K562 (cell line): ENCODE data around the gene DEGS2. TPM values are rescaled to one million over a fixed set of nuclear protein-coding genes. Genes with fewer than 3 reads are reported as not detected.

Experiments
- ATAC-seq: fragments of 200-7000 bp; cut with Tn5 transposase; 3 replicates; pipeline ENCODE4 v1.9.1; 2020; ENCODE audit warnings: moderate library complexity
- BruUV-seq: library from RNA; stranded (reverse); fragments of 400-500 nt; replicated peaks from 2 replicates; lab custom pipeline; 2021; lab: Mats Ljungman, UMichigan
- CTCF ChIA-PET: fragments of 300-600 bp; formaldehyde crosslinking; extraction: SDS; loops from one replicate; lab custom pipeline; 2021; ENCODE audit warnings: low intra/inter-chr PET ratio; lab: Yijun Ruan, JAX
- POLR2A ChIA-PET: fragments of 300-600, 350-650 bp; sonication (Branson Sonifier 250); formaldehyde crosslinking; extraction: SDS; loops from one replicate; lab custom pipeline; 2021; ENCODE audit warnings: antibody characterized with exemption, inconsistent platforms; lab: Yijun Ruan, JAX
- DNase-seq, 4 experiments: peaks; one replicate each; pipeline versions ENCODE4 v3.0.0 to v3.0.0-alpha.2; 2011 to 2018; ENCODE audit warnings: low spot score in 3 of 4, mixed read lengths in 3 of 4; ENCODE audit errors: extremely low read depth in 1 of 4
- FAIRE-seq: peaks from 2 replicates; lab custom pipeline; 2011; peaks lifted over from hg19 to GRCh38; lab: Jason Lieb, UNC
- H2AFZ ChIP-seq: 2 replicates; pipeline ENCODE4 v1.6.0; 2011; ENCODE audit warnings: low read depth, low read length, control low read depth, inconsistent platforms
- H3K27ac ChIP-seq: fragments of 200-600 bp; 3 replicates; pipeline ENCODE4 v1.8.0; 2011; ENCODE audit warnings: low read depth, mild to moderate bottlenecking, control low read depth, inconsistent platforms, low read length, moderate library complexity, mixed read lengths; ENCODE audit errors: extremely low read depth
- H3K27me3 ChIP-seq, 2 experiments: fragments of 300-600 bp in 1 of 2; 2 replicates in 1 of 2; 3 replicates in 1 of 2; pipeline versions ENCODE4 v1.6.0 to v1.8.0; 2011; ENCODE audit warnings: inconsistent platforms in 2 of 2, low read length in 2 of 2, mild to moderate bottlenecking in 1 of 2, mixed read lengths in 1 of 2, moderate library complexity in 1 of 2; ENCODE audit not compliant: control insufficient read depth in 2 of 2, insufficient read depth in 2 of 2
- H3K36me3 ChIP-seq: fragments of 300-600 bp; 3 replicates; pipeline ENCODE4 v1.8.0; 2011; ENCODE audit warnings: mild to moderate bottlenecking, low read length, inconsistent platforms; ENCODE audit not compliant: control insufficient read depth, insufficient read depth
- H3K4me1 ChIP-seq, 2 experiments: fragments of 200-600 bp in 1 of 2; replicated peaks in 1 of 2; 2 replicates in 1 of 2; 3 replicates in 1 of 2; pipeline versions ENCODE4 v1.5.1 to v1.8.0; 2011; ENCODE audit warnings: inconsistent platforms in 2 of 2, low read length in 2 of 2, mild to moderate bottlenecking in 1 of 2, mixed read lengths in 1 of 2, moderate library complexity in 1 of 2; ENCODE audit not compliant: control insufficient read depth in 2 of 2, insufficient read depth in 2 of 2
- H3K4me2 ChIP-seq: 2 replicates; pipeline ENCODE4 v1.6.1; 2011; ENCODE audit warnings: low read length, control low read depth, inconsistent platforms, mixed read lengths; ENCODE audit not compliant: insufficient read depth
- H3K4me3 ChIP-seq: fragments of 200-600 bp; sonication (generic), shearing (Covaris generic); 2 replicates; pipeline ENCODE4 v1.5.1; 2016; ENCODE audit warnings: control low read depth, inconsistent platforms
- H3K79me2 ChIP-seq: fragments of 200-600 bp; 3 replicates; pipeline ENCODE4 v1.8.0; 2011; ENCODE audit warnings: low read length, inconsistent platforms; ENCODE audit not compliant: control insufficient read depth, insufficient read depth
- H3K9ac ChIP-seq, 2 experiments: 2 replicates each; pipeline versions ENCODE4 v1.6.0 to v1.6.1; 2011; ENCODE audit warnings: low read depth in 2 of 2, low read length in 2 of 2, control low read depth in 1 of 2, inconsistent platforms in 1 of 2, mild to moderate bottlenecking in 1 of 2, mixed read lengths in 1 of 2; ENCODE audit not compliant: insufficient read depth in 1 of 2
- H3K9me1 ChIP-seq: one replicate; pipeline ENCODE4 v1.6.0; 2011; ENCODE audit warnings: inconsistent platforms, mild to moderate bottlenecking, low read length, moderate library complexity; ENCODE audit not compliant: control insufficient read depth, insufficient read depth
- H3K9me3 ChIP-seq: replicated peaks from 2 replicates; pipeline ENCODE4 v1.5.1; 2011; ENCODE audit warnings: low read depth, low read length, inconsistent platforms; ENCODE audit not compliant: control insufficient read depth, insufficient read depth
- H4K20me1 ChIP-seq: replicated peaks from 2 replicates; pipeline ENCODE4 v1.6.1; 2011; ENCODE audit warnings: low read length, inconsistent platforms, mixed read lengths; ENCODE audit not compliant: control insufficient read depth, insufficient read depth
- CTBP1 ChIP-seq: fragments of 450-650 bp; IDR thresholded peaks from 2 replicates; pipeline ENCODE4 v1.6.1; 2016; ENCODE audit warnings: borderline replicate concordance
- FOXA3 ChIP-seq, 2 experiments: fragments of 450-650 bp in 1 of 2; sonication (generic) in 1 of 2; formaldehyde crosslinking; IDR thresholded peaks in 1 of 2; conservative IDR thresholded peaks in 1 of 2; 2 replicates each; pipeline versions ENCODE4 v1.4.0 to v1.8.0; 2020 to 2022; ENCODE audit warnings: mild to moderate bottlenecking in 2 of 2, missing genetic modification reagents in 1 of 2
- HIVEP1 ChIP-seq: fragments of 250-450 bp; sonication (Bioruptor Pico); IDR thresholded peaks from 2 replicates; pipeline ENCODE4 v1.4.0; 2020; ENCODE audit warnings: mild to moderate bottlenecking
- HSF4 ChIP-seq: fragments of 250-450 bp; sonication (Bioruptor Pico); IDR thresholded peaks from 2 replicates; pipeline ENCODE4 v2.1.2; 2022; ENCODE audit warnings: mild to moderate bottlenecking, moderate library complexity, borderline replicate concordance
- KLF6 ChIP-seq: fragments of 250-450 bp; sonication (Bioruptor Pico); IDR thresholded peaks from 2 replicates; pipeline ENCODE4 v1.4.0; 2020; ENCODE audit warnings: mild to moderate bottlenecking, moderate library complexity, borderline replicate concordance
- MNT ChIP-seq, 2 experiments: fragments of 450-650 bp; conservative IDR thresholded peaks; 2 replicates each; pipeline ENCODE4 v1.6.1; 2017; ENCODE audit warnings: mild to moderate bottlenecking in 2 of 2, moderate library complexity in 2 of 2
- TSHZ1 ChIP-seq: fragments of 250-450 bp; sonication (Bioruptor Pico); IDR thresholded peaks from 2 replicates; pipeline ENCODE4 v1.4.0; 2020; ENCODE audit warnings: mild to moderate bottlenecking, moderate library complexity
- ZBTB5 ChIP-seq: fragments of 450-650 bp; IDR thresholded peaks from 2 replicates; pipeline ENCODE4 v1.6.1; 2017; ENCODE audit warnings: antibody characterized with exemption
- ZNF165 ChIP-seq: fragments of 250-450 bp; sonication (Bioruptor Pico); IDR thresholded peaks from 2 replicates; pipeline ENCODE4 v1.4.0; 2020; ENCODE audit warnings: borderline replicate concordance
- ZNF699 ChIP-seq: fragments of 250-450 bp; sonication (Bioruptor Pico); IDR thresholded peaks from 2 replicates; pipeline ENCODE4 v1.8.0; 2021; ENCODE audit warnings: mild to moderate bottlenecking, moderate library complexity; ENCODE audit not compliant: insufficient replicate concordance
- ZNF717 ChIP-seq: fragments of 250-450 bp; sonication (Bioruptor Pico); IDR thresholded peaks from 2 replicates; pipeline ENCODE4 v1.5.0; 2021
- WGBS: fragments of 100-300 bp; shearing (Covaris generic); methylation state at CpG from one replicate; pipeline ENCODE4 v1.1.6; 2016; ENCODE audit warnings: low coverage, mixed read lengths; ENCODE audit not compliant: insufficient coverage; ENCODE audit errors: missing lambda C conversion rate; 5-methylcytosine and 5-hydroxymethylcytosine counted together
- in situ Hi-C: fragments of 300-500 bp; cut with MboI; formaldehyde crosslinking; loops from 4 replicates; pipeline ENCODE4 v1.15.0; 2018; ENCODE audit warnings: inconsistent platforms, mixed read lengths
- intact Hi-C: fragments of 100-400 bp; cut with micrococcal nuclease; formaldehyde crosslinking; loops from 2 replicates; pipeline ENCODE4 v1.14.2; 2022
- polyA plus RNA-seq, 8 experiments: library from polyadenylated mRNA; depleted of rRNA in 4 of 8; stranded (reverse) in 5 of 8; unstranded in 3 of 8; fragments of >200 nt; fragmentation: Nextera tagmentation in 2 of 8; fragmentation: Illumina TruSeq in 1 of 8; extraction: Ambion mirVana in 2 of 8; extraction: Trizol in 1 of 8; gene quantifications; 2 replicates each; pipeline versions ENCODE4 v1.2.1 to v1.2.3, GENCODE V29; 2011 to 2014; ENCODE audit warnings: inconsistent platforms in 1 of 8, missing spikeins in 1 of 8
- total RNA-seq, 7 experiments: library from RNA; depleted of rRNA in 6 of 7; stranded (reverse); fragments of >200 nt in 6 of 7; fragmentation: Illumina TruSeq in 2 of 7; extraction: Trizol in 2 of 7; gene quantifications; 2 replicates each; pipeline versions ENCODE4 v1.2.1 to v1.2.3, GENCODE V29; 2011 to 2021; ENCODE audit warnings: low replicate concordance in 1 of 7

Gene DEGS2
- total and polyA plus RNA-seq, 9 of the 15 experiments (the other 6 are each of a cell fraction or from before 2014, with no cell fraction given): 0.22 to 2.9 (median 0.70) TPM

GRCh38 chr14:100122481-100123223 is 36.8 kb downstream of the DEGS2 start:
- FAIRE-seq (no peak), ATAC-seq (peak; percentile 87), DNase-seq (peak in 3 of 4 experiments; percentile 29 to 35 (median 33))
- no peaks in the 10 kb centered on the region for H3K79me2 ChIP-seq
- intact Hi-C loops (loop anchor here (2.0 kb wide), 1 partner anchor 70 kb away; no protein-coding TSS in a partner anchor), in situ Hi-C loops (no loop called here)
- no peak overlapping the region for H2AFZ ChIP-seq
- ChIA-PET CTCF (interaction anchor here (0.7 to 0.8 kb wide), 2 partner anchors 70 kb away, joined by 3 read pairs; no protein-coding TSS in a partner anchor), POLR2A (interaction anchor here (0.9 to 1.4 kb wide), 4 partner anchors 15 to 253 kb away, joined by 3 to 5 read pairs (median 3); a partner anchor contains a TSS)
- BruUV-seq: no TSS peak
- H3K36me3 ChIP-seq: peaks cover 14% of the 10 kb centered on the region; the same call in 2 of the 3 replicates
- H3K27ac ChIP-seq: no peak overlapping the region
- WGBS: 86% methylated on average over 6 of the region's 8 CpGs
- H3K4me1 ChIP-seq: no peaks in the 10 kb centered on the region; a peak in 1 of 5 replicates
- no peaks in the 10 kb centered on the region for H3K27me3 ChIP-seq
- H3K9me1 ChIP-seq: no peaks in the 10 kb centered on the region
- no peak overlapping the region for H3K4me2 ChIP-seq
- H3K9me3 ChIP-seq: no peaks in the 10 kb centered on the region
- peak overlapping the region in 1 of 2 experiments; percentile 76; a peak in 1 of 4 replicates for H3K9ac ChIP-seq
- no peaks in the 10 kb centered on the region for H4K20me1 ChIP-seq
- H3K4me3 ChIP-seq: no peak overlapping the region
- TF ChIP-seq TSHZ1 (no peak), ZNF165 (CRISPR knock-in tag) (no peak), HSF4 (CRISPR knock-in tag) (no peak), ZBTB5 (no peak), CTBP1 (no peak), ZNF699 (CRISPR knock-in tag) (no peak), HIVEP1 (CRISPR knock-in tag) (no peak), FOXA3 (CRISPR knock-in tag; conservative IDR thresholded peaks at IDR 0.05 in 1 of 2, IDR thresholded peaks at IDR 0.05 in 1 of 2) (no peak), KLF6 (no peak), MNT (conservative IDR thresholded peaks at IDR 0.05) (no peak), ZNF717 (CRISPR knock-in tag) (no peak)
